ENCODE measurements around the gene DHX38. TPM values are rescaled to one million over a fixed set of nuclear protein-coding genes. Genes with fewer than 3 reads are reported as not detected.
"Not testable (repeated sequence)": the region's sequence is repeated elsewhere in the genome, so short reads cannot be mapped to it uniquely, and the experiment has no call there.

The DHX38 gene
- total and polyA plus RNA-seq, 4 donors, result 29.1 to 69.7 (median 59.9) TPM

GRCh38 chr16:72076991-72077706 lies 16.5 kb upstream of the DHX38 start:
- DNase-seq (ENCODE audit: low read depth in 4 of 6, low spot score in 6 of 6), result not testable (repeated sequence)

GRCh38 chr16:72083778-72084404 lies 9.8 kb upstream of the DHX38 start:
- DNase-seq (ENCODE audit: low read depth in 4 of 6, low spot score in 6 of 6), result no peak
- H3K27me3 ChIP-seq (ENCODE audit: control insufficient read depth, insufficient read depth, low read length), result no peaks in the 10 kb centered on the region
- no peaks in the 10 kb centered on the region for H3K4me1 ChIP-seq (ENCODE audit: control insufficient read depth, insufficient read depth, low read length)
- no peak overlapping the region for H3K27ac ChIP-seq (ENCODE audit: low read depth, low read length)
- no peak overlapping the region for H3K4me3 ChIP-seq (ENCODE audit: low read depth, low read length)
- H3K36me3 ChIP-seq (ENCODE audit: control insufficient read depth, insufficient read depth, low read length), result peaks cover 27% of the 10 kb centered on the region
- WGBS (ENCODE audit: insufficient coverage), result 46% methylated on average over 2 of the region's 3 CpGs
- H3K9me3 ChIP-seq (ENCODE audit: control insufficient read depth, insufficient read depth, low read length), result no peaks in the 10 kb centered on the region

More at GRCh38 chr16:72076991-72077706, 16.5 kb upstream of the DHX38 start:
- no CpG with 5 or more reads among the region's 5 CpGs for WGBS (ENCODE audit: insufficient coverage)
- H3K9me3 ChIP-seq (ENCODE audit: control insufficient read depth, insufficient read depth, low read length); H3K27ac ChIP-seq (ENCODE audit: low read depth, low read length); H3K4me3 ChIP-seq (ENCODE audit: low read depth, low read length); H3K27me3 ChIP-seq (ENCODE audit: control insufficient read depth, insufficient read depth, low read length); H3K4me1 ChIP-seq (ENCODE audit: control insufficient read depth, insufficient read depth, low read length); H3K36me3 ChIP-seq (ENCODE audit: control insufficient read depth, insufficient read depth, low read length): not testable (repeated sequence)

GRCh38 chr16:72084445-72084844 lies 9.2 kb upstream of the DHX38 start:
- Histone ChIP-seq H3K27me3 (ENCODE audit: control insufficient read depth, insufficient read depth, low read length) (no peaks in the 10 kb centered on the region), H3K4me3 (ENCODE audit: low read depth, low read length) (no peak overlapping the region), H3K4me1 (ENCODE audit: control insufficient read depth, insufficient read depth, low read length) (no peaks in the 10 kb centered on the region), H3K36me3 (ENCODE audit: control insufficient read depth, insufficient read depth, low read length) (peaks cover 27% of the 10 kb centered on the region), H3K27ac (ENCODE audit: low read depth, low read length) (no peak overlapping the region), H3K9me3 (ENCODE audit: control insufficient read depth, insufficient read depth, low read length) (no peaks in the 10 kb centered on the region)
- DNase-seq (ENCODE audit: low read depth in 4 of 6, low spot score in 6 of 6), result no peak
- 100% methylated on average over 9 of the region's 10 CpGs for WGBS (ENCODE audit: insufficient coverage)

DNA sequence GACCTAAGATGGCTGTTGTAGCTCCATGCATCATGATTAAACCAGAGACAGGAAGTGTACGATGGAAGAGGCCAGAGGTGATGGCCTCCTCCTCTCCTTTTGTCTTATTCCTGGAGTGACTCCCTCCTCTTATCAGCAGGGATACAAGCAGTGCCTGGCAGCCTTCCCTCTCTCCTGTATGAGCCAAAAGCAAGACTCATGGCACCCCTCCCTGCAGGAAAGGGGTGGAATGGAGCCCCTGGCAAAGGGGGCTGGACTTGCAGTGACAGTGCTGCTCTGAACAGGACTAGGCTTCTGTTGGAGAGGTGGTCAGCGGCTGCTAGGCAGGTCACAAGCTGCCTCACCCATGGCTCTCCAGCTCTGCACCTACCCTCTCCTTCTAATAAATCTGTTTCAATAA lies 8.6 kb upstream of the DHX38 start:
- no peaks in the 10 kb centered on the region for H3K27me3 ChIP-seq (ENCODE audit: control insufficient read depth, insufficient read depth, low read length)
- no peaks in the 10 kb centered on the region for H3K4me1 ChIP-seq (ENCODE audit: control insufficient read depth, insufficient read depth, low read length)
- no peaks in the 10 kb centered on the region for H3K9me3 ChIP-seq (ENCODE audit: control insufficient read depth, insufficient read depth, low read length)
- H3K4me3 ChIP-seq (ENCODE audit: low read depth, low read length), result no peak overlapping the region
- 90% methylated on average over 1 of the region's 2 CpGs for WGBS (ENCODE audit: insufficient coverage)
- no peak for DNase-seq (ENCODE audit: low read depth in 4 of 6, low spot score in 6 of 6)
- H3K36me3 ChIP-seq (ENCODE audit: control insufficient read depth, insufficient read depth, low read length), result peaks cover 27% of the 10 kb centered on the region
- H3K27ac ChIP-seq (ENCODE audit: low read depth, low read length), result no peak overlapping the region

DNA sequence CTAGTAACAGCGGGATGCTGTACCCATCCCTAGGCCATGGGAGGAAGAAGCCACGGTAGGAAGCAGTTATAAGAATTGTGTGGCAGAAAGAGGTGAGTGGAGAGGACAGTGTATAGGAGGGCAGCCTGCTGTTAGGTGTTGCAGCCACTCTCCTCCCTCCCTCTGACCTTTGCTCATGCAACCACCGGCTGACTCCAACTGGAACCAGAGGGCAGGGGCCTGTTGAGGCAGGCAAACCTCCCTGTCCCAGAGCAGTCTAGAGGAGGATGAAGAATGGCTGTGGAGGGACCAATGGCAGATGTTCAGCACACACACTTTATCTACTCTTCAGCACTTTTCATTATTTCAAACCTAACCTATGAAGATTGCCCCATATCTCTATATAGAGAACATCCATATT lies 2.4 kb upstream of the DHX38 start:
- Histone ChIP-seq H3K36me3 (ENCODE audit: control insufficient read depth, insufficient read depth, low read length) (peaks cover 18% of the 10 kb centered on the region), H3K27ac (ENCODE audit: low read depth, low read length) (no peak overlapping the region), H3K4me3 (ENCODE audit: low read depth, low read length) (no peak overlapping the region), H3K9me3 (ENCODE audit: control insufficient read depth, insufficient read depth, low read length) (no peaks in the 10 kb centered on the region), H3K4me1 (ENCODE audit: control insufficient read depth, insufficient read depth, low read length) (peaks cover 5% of the 10 kb centered on the region), H3K27me3 (ENCODE audit: control insufficient read depth, insufficient read depth, low read length) (no peaks in the 10 kb centered on the region)
- 100% methylated on average over 1 of the region's 3 CpGs for WGBS (ENCODE audit: insufficient coverage)
- DNase-seq (ENCODE audit: low read depth in 4 of 6, low spot score in 6 of 6), result no peak

GRCh38 chr16:72092832-72093447 lies 707 bp upstream of the DHX38 start:
- Histone ChIP-seq H3K4me3 (ENCODE audit: low read depth, low read length) (peak overlapping the region; percentile 98), H3K27me3 (ENCODE audit: control insufficient read depth, insufficient read depth, low read length) (no peaks in the 10 kb centered on the region), H3K4me1 (ENCODE audit: control insufficient read depth, insufficient read depth, low read length) (peaks cover 5% of the 10 kb centered on the region), H3K36me3 (ENCODE audit: control insufficient read depth, insufficient read depth, low read length) (peaks cover 15% of the 10 kb centered on the region), H3K27ac (ENCODE audit: low read depth, low read length) (peak overlapping the region; percentile 90), H3K9me3 (ENCODE audit: control insufficient read depth, insufficient read depth, low read length) (no peaks in the 10 kb centered on the region)
- 0% methylated on average over 20 of the region's 22 CpGs for WGBS (ENCODE audit: insufficient coverage)
- peak in 2 of 6 donors; percentile 18 to 34 for DNase-seq (ENCODE audit: low read depth in 4 of 6, low spot score in 6 of 6)

- WGBS (ENCODE audit: insufficient coverage), result 4% methylated on average over 9 of the region's 11 CpGs
- Histone ChIP-seq H3K9me3 (ENCODE audit: control insufficient read depth, insufficient read depth, low read length) (no peaks in the 10 kb centered on the region), H3K4me1 (ENCODE audit: control insufficient read depth, insufficient read depth, low read length) (peaks cover 5% of the 10 kb centered on the region), H3K4me3 (ENCODE audit: low read depth, low read length) (peak overlapping the region; percentile 98), H3K27ac (ENCODE audit: low read depth, low read length) (peak overlapping the region; percentile 90), H3K27me3 (ENCODE audit: control insufficient read depth, insufficient read depth, low read length) (no peaks in the 10 kb centered on the region), H3K36me3 (ENCODE audit: control insufficient read depth, insufficient read depth, low read length) (peaks cover 27% of the 10 kb centered on the region)
- no peak for DNase-seq (ENCODE audit: low read depth in 4 of 6, low spot score in 6 of 6)
Measured at GRCh38 chr16:72094266-72094610, 591 bp downstream of the DHX38 start.

DNA sequence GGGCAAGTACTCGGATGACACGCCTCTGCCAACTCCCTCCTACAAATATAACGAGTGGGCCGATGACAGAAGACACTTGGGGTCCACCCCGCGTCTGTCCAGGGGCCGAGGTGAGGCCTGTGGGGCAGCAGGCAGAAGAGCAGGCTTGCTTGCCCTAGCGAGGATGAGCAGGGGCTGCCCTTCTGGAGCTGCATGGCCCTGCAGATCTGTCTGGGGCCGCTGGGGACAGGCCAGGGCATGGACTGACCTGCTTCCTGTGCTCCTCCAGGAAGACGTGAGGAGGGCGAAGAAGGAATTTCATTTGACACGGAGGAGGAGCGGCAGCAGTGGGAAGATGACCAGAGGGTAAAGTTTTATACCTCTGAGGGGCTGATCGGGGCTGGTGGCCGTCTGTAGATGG lies 5.3 kb downstream of the DHX38 start:
- no peaks in the 10 kb centered on the region for H3K27me3 ChIP-seq (ENCODE audit: control insufficient read depth, insufficient read depth, low read length)
- DNase-seq (ENCODE audit: low read depth in 4 of 6, low spot score in 6 of 6), result no peak
- WGBS (ENCODE audit: insufficient coverage), result 87% methylated on average over 15 of the region's 15 CpGs
- no peaks in the 10 kb centered on the region for H3K4me1 ChIP-seq (ENCODE audit: control insufficient read depth, insufficient read depth, low read length)
- no peak overlapping the region for H3K27ac ChIP-seq (ENCODE audit: low read depth, low read length)
- H3K36me3 ChIP-seq (ENCODE audit: control insufficient read depth, insufficient read depth, low read length), result peaks cover 73% of the 10 kb centered on the region
- H3K9me3 ChIP-seq (ENCODE audit: control insufficient read depth, insufficient read depth, low read length), result no peaks in the 10 kb centered on the region
- H3K4me3 ChIP-seq (ENCODE audit: low read depth, low read length), result no peak overlapping the region

- Histone ChIP-seq H3K4me1 (ENCODE audit: control insufficient read depth, insufficient read depth, low read length) (no peaks in the 10 kb centered on the region), H3K27me3 (ENCODE audit: control insufficient read depth, insufficient read depth, low read length) (no peaks in the 10 kb centered on the region), H3K4me3 (ENCODE audit: low read depth, low read length) (no peak overlapping the region), H3K36me3 (ENCODE audit: control insufficient read depth, insufficient read depth, low read length) (peaks cover 78% of the 10 kb centered on the region), H3K27ac (ENCODE audit: low read depth, low read length) (no peak overlapping the region), H3K9me3 (ENCODE audit: control insufficient read depth, insufficient read depth, low read length) (no peaks in the 10 kb centered on the region)
- 69% methylated on average over 12 of the region's 12 CpGs for WGBS (ENCODE audit: insufficient coverage)
- peak in 3 of 6 donors; percentile 22 to 78 (median 62) for DNase-seq (ENCODE audit: low read depth in 4 of 6, low spot score in 6 of 6)
Measured at GRCh38 chr16:72099377-72099818, 5.8 kb downstream of the DHX38 start.

Data from spinal cord (tissue), 10 donors.